HepG2 (cell line): ENCODE data around the gene CENPM. TPM values are rescaled to one million over a fixed set of nuclear protein-coding genes. Genes with fewer than 3 reads are reported as not detected.

Source experiments
- ARID2 ChIP-seq: sonication (generic); formaldehyde crosslinking; IDR thresholded peaks from 2 replicates; pipeline ENCODE4 v1.8.1; 2022; ENCODE audit warnings: mild to moderate bottlenecking, missing genetic modification reagents, borderline replicate concordance
- BCL6 ChIP-seq: IDR thresholded peaks from 2 replicates; pipeline ENCODE4 v1.6.1; 2016; ENCODE audit warnings: missing genetic modification reagents, missing compliant biosample characterization
- CHCHD3 ChIP-seq: sonication (generic); formaldehyde crosslinking; IDR thresholded peaks from 2 replicates; pipeline ENCODE4 v1.8.0; 2022; ENCODE audit warnings: mild to moderate bottlenecking, missing genetic modification reagents, moderate library complexity
- MAX ChIP-seq: IDR thresholded peaks from 2 replicates; pipeline ENCODE4 v1.6.1; 2012; ENCODE audit warnings: inconsistent platforms
- NR2F6 ChIP-seq, 2 experiments: IDR thresholded peaks; 2 replicates each; pipeline ENCODE4 v1.6.1; 2016; ENCODE audit warnings: antibody characterized with exemption in 1 of 2, mild to moderate bottlenecking in 1 of 2
- SIX1 ChIP-seq: sonication (generic); formaldehyde crosslinking; IDR thresholded peaks from 2 replicates; pipeline ENCODE4 v1.4.0; 2020; ENCODE audit warnings: missing genetic modification reagents, borderline replicate concordance
- SNAPC4 ChIP-seq: sonication (generic); formaldehyde crosslinking; IDR thresholded peaks from 2 replicates; pipeline ENCODE4 v1.4.0; 2020; ENCODE audit warnings: mild to moderate bottlenecking, missing genetic modification reagents
- SOX13 ChIP-seq, 3 experiments: fragments of 450-650 bp in 1 of 3; sonication (generic) in 1 of 3; formaldehyde crosslinking in 1 of 3; IDR thresholded peaks in 2 of 3; conservative IDR thresholded peaks in 1 of 3; 2 replicates each; pipeline versions ENCODE4 v1.5.0 to v1.6.1; 2016 to 2020; ENCODE audit warnings: antibody characterized with exemption in 1 of 3, mild to moderate bottlenecking in 1 of 3, missing compliant biosample characterization in 1 of 3, missing genetic modification reagents in 1 of 3, moderate library complexity in 1 of 3
- TERF1 ChIP-seq: sonication (generic); formaldehyde crosslinking; IDR thresholded peaks from 2 replicates; pipeline ENCODE4 v1.8.0; 2022; ENCODE audit warnings: mild to moderate bottlenecking, missing genetic modification reagents, moderate library complexity
- TFDP2 ChIP-seq: sonication (generic); formaldehyde crosslinking; IDR thresholded peaks from 2 replicates; pipeline ENCODE4 v1.4.0; 2020; ENCODE audit warnings: missing genetic modification reagents
- ZHX1 ChIP-seq: sonication (generic); formaldehyde crosslinking; IDR thresholded peaks from 2 replicates; pipeline ENCODE4 v1.8.1; 2022; ENCODE audit warnings: low read depth, mild to moderate bottlenecking, missing genetic modification reagents
- ZNF296 ChIP-seq: sonication (generic); formaldehyde crosslinking; conservative IDR thresholded peaks from 2 replicates; pipeline ENCODE4 v1.5.0; 2020; ENCODE audit warnings: mild to moderate bottlenecking, missing genetic modification reagents
- ZNF343 ChIP-seq: sonication (generic); formaldehyde crosslinking; IDR thresholded peaks from 2 replicates; pipeline ENCODE4 v1.4.0; 2020; ENCODE audit warnings: mild to moderate bottlenecking, missing genetic modification reagents
- ZNF580 ChIP-seq: IDR thresholded peaks from 2 replicates; pipeline ENCODE4 v1.6.1; 2016; ENCODE audit warnings: low read depth, borderline replicate concordance
- ZNF709 ChIP-seq: sonication (generic); formaldehyde crosslinking; IDR thresholded peaks from 2 replicates; pipeline ENCODE4 v1.5.0; 2020; ENCODE audit warnings: mild to moderate bottlenecking, missing genetic modification reagents
- ZSCAN21 ChIP-seq: sonication (generic); formaldehyde crosslinking; IDR thresholded peaks from 2 replicates; pipeline ENCODE4 v1.8.0; 2022; ENCODE audit warnings: mild to moderate bottlenecking, missing genetic modification reagents, moderate library complexity, borderline replicate concordance
- polyA plus RNA-seq, 8 experiments: library from polyadenylated mRNA; depleted of rRNA in 3 of 8; stranded (reverse) in 7 of 8; unstranded in 1 of 8; fragments of >200 nt; fragmentation: Illumina TruSeq in 4 of 8; extraction: Trizol in 4 of 8; gene quantifications; 2 replicates each; pipeline versions ENCODE4 v1.2.1 to v1.2.3, GENCODE V29; 2011 to 2016; ENCODE audit warnings: low read depth in 4 of 8, missing spikeins in 1 of 8, mixed read lengths in 1 of 8; ENCODE audit not compliant: insufficient read depth in 1 of 8
- total RNA-seq, 5 experiments: library from RNA; depleted of rRNA; stranded (reverse); fragments of >200 nt; fragmentation: Illumina TruSeq; extraction: Trizol; gene quantifications; 2 replicates each; pipeline ENCODE4 v1.2.3, GENCODE V29; 2016; ENCODE audit warnings: low read depth in 1 of 5

The CENPM gene
- total and polyA plus RNA-seq, 2 of the 13 experiments (the other 11 are each of a cell fraction or from before 2014, with no cell fraction given), result 11.2 to 37.3 TPM

- TF ChIP-seq SNAPC4 (CRISPR knock-in tag) (no peak), SOX13 (IDR thresholded peaks at IDR 0.05) (no peak), SOX13 (CRISPR knock-in tag; conservative IDR thresholded peaks at IDR 0.05 in 1 of 2, IDR thresholded peaks at IDR 0.05 in 1 of 2) (no peak), ARID2 (CRISPR knock-in tag) (no peak), ZHX1 (CRISPR knock-in tag) (no peak), ZNF343 (no peak), BCL6 (peak; percentile 77), SIX1 (no peak), CHCHD3 (CRISPR knock-in tag) (no peak), TFDP2 (CRISPR knock-in tag) (peak; percentile 76), ZNF580 (CRISPR knock-in tag) (no peak), ZNF296 (CRISPR knock-in tag) (no peak), TERF1 (CRISPR knock-in tag) (no peak), ZNF709 (CRISPR knock-in tag) (no peak), MAX (peak; percentile 73), NR2F6 (IDR thresholded peaks at IDR 0.05) (no peak), NR2F6 (CRISPR knock-in tag; IDR thresholded peaks at IDR 0.05) (no peak), ZSCAN21 (CRISPR knock-in tag) (peak; percentile 60; the same call in 1 of the 2 replicates)
These were observed 36.6 kb downstream of the CENPM start (continued) for GRCh38 chr22:41910050-41911000.
